GM23338 (cell line): ENCODE results near the gene SCTR. TPM values are rescaled to one million over a fixed set of nuclear protein-coding genes. Genes with fewer than 3 reads are reported as not detected.

Experiments used
- ATAC-seq: fragments of 200-7000 bp; cut with Tn5 transposase; 3 replicates; pipeline ENCODE4 v1.9.1; 2020
- DNase-seq: peaks from one replicate; pipeline ENCODE4 v3.0.0-alpha.2; 2015; ENCODE audit warnings: low spot score
- H2AFZ ChIP-seq: fragments of 200-600 bp; sonication (generic); 2 replicates; pipeline ENCODE4 v1.8.0; 2016; ENCODE audit warnings: antibody characterized with exemption, mild to moderate bottlenecking, moderate library complexity
- H3F3A ChIP-seq: fragments of 200-600 bp; sonication (generic); replicated peaks from 2 replicates; pipeline ENCODE4 v1.8.0; 2017; ENCODE audit warnings: antibody characterized with exemption, mixed run types, low read depth
- H3K27ac ChIP-seq: fragments of 200-600 bp; sonication (generic); 2 replicates; pipeline ENCODE4 v1.6.1; 2016; ENCODE audit warnings: low read depth
- H3K27me3 ChIP-seq: fragments of 200-600 bp; sonication (generic); 2 replicates; pipeline ENCODE4 v1.8.0; 2016; ENCODE audit warnings: mild to moderate bottlenecking, mixed run types, moderate library complexity; ENCODE audit not compliant: insufficient read depth
- H3K36me3 ChIP-seq: fragments of 200-600 bp; sonication (generic); 2 replicates; pipeline ENCODE4 v1.8.0; 2016; ENCODE audit warnings: mild to moderate bottlenecking; ENCODE audit not compliant: insufficient read depth
- H3K4me1 ChIP-seq: fragments of 200-600 bp; sonication (generic); 2 replicates; pipeline ENCODE4 v1.8.0; 2016; ENCODE audit warnings: mild to moderate bottlenecking, moderate library complexity; ENCODE audit not compliant: insufficient read depth
- H3K4me2 ChIP-seq: fragments of 200-600 bp; sonication (generic); 2 replicates; pipeline ENCODE4 v1.7.1; 2017; ENCODE audit warnings: mixed run types
- H3K4me3 ChIP-seq: fragments of 200-600 bp; sonication (generic); 2 replicates; pipeline ENCODE4 v1.6.1; 2016; ENCODE audit warnings: mixed run types
- H3K79me2 ChIP-seq: fragments of 200-600 bp; sonication (generic); replicated peaks from 2 replicates; pipeline ENCODE4 v1.8.0; 2017; ENCODE audit warnings: mild to moderate bottlenecking; ENCODE audit not compliant: insufficient read depth
- H3K9me2 ChIP-seq: fragments of 200-600 bp; sonication (generic); 2 replicates; pipeline ENCODE4 v1.8.0; 2017; ENCODE audit not compliant: insufficient read depth
- H4K20me1 ChIP-seq: fragments of 200-600 bp; sonication (generic); replicated peaks from 2 replicates; pipeline ENCODE4 v1.8.0; 2017; ENCODE audit warnings: mild to moderate bottlenecking; ENCODE audit not compliant: insufficient read depth
- H3K27ac Mint-ChIP-seq: 2 replicates; pipeline ENCODE4 v1.8.0; 2020; ENCODE audit warnings: inconsistent platforms, mild to moderate bottlenecking, moderate library complexity, mixed read lengths
- H3K27me3 Mint-ChIP-seq: 3 replicates; pipeline ENCODE4 v1.8.0; 2022; ENCODE audit warnings: low read depth, mild to moderate bottlenecking, moderate library complexity, mixed read lengths, inconsistent platforms; ENCODE audit not compliant: insufficient read depth, poor library complexity
- H3K36me3 Mint-ChIP-seq: 3 replicates; pipeline ENCODE4 v1.8.0; 2021; ENCODE audit warnings: low read depth, mild to moderate bottlenecking, inconsistent platforms, moderate library complexity, mixed read lengths
- H3K4me1 Mint-ChIP-seq: 3 replicates; pipeline ENCODE4 v1.8.0; 2020; ENCODE audit warnings: mild to moderate bottlenecking, inconsistent platforms, mixed read lengths
- H3K4me3 Mint-ChIP-seq: 3 replicates; pipeline ENCODE4 v1.8.0; 2021; ENCODE audit warnings: moderate library complexity, mild to moderate bottlenecking, inconsistent platforms, mixed read lengths
- H3K9me3 Mint-ChIP-seq: 3 replicates; pipeline ENCODE4 v1.8.0; 2020; ENCODE audit warnings: moderate library complexity, mild to moderate bottlenecking, inconsistent platforms, mixed read lengths
- CREB1 ChIP-seq: fragments of 250-450 bp; sonication (Bioruptor Pico); IDR thresholded peaks from 2 replicates; pipeline ENCODE4 v1.5.0; 2020; ENCODE audit warnings: low read depth, mild to moderate bottlenecking, moderate library complexity
- CTCF ChIP-seq, 2 experiments: fragments of 200-600 bp in 1 of 2; sonication (generic) in 1 of 2; conservative IDR thresholded peaks; 2 replicates each; pipeline versions ENCODE4 v1.5.1 to v1.6.1; 2016 to 2017; ENCODE audit warnings: antibody characterized with exemption in 2 of 2, low read depth in 2 of 2, mild to moderate bottlenecking in 2 of 2, moderate library complexity in 1 of 2
- ETS1 ChIP-seq: IDR thresholded peaks from 2 replicates; pipeline ENCODE4 v1.6.1; 2016; ENCODE audit warnings: antibody characterized with exemption
- EZH2 ChIP-seq: fragments of 200-600 bp; sonication (generic); IDR thresholded peaks from one replicate; pipeline ENCODE4 v1.8.0; 2017; ENCODE audit warnings: antibody characterized with exemption, mild to moderate bottlenecking, low read depth; ENCODE audit not compliant: unreplicated experiment
- EZH2phosphoT487 ChIP-seq: fragments of 200-600 bp; sonication (generic); IDR thresholded peaks from one replicate; pipeline ENCODE4 v1.8.1; 2018; ENCODE audit warnings: antibody characterized with exemption; ENCODE audit not compliant: unreplicated experiment
- JUNB ChIP-seq: IDR thresholded peaks from one replicate; pipeline ENCODE4 v1.6.1; 2016; ENCODE audit warnings: antibody characterized with exemption; ENCODE audit not compliant: unreplicated experiment
- NANOG ChIP-seq: IDR thresholded peaks from 2 replicates; pipeline ENCODE4 v1.6.1; 2016; ENCODE audit warnings: antibody characterized with exemption, borderline replicate concordance
- POLR2AphosphoS5 ChIP-seq: IDR thresholded peaks from 2 replicates; pipeline ENCODE4 v1.6.1; 2016; ENCODE audit warnings: antibody characterized with exemption, low read depth
- REST ChIP-seq: IDR thresholded peaks from one replicate; pipeline ENCODE4 v1.6.1; 2018; ENCODE audit warnings: antibody characterized with exemption; ENCODE audit not compliant: unreplicated experiment
- STAT1 ChIP-seq: IDR thresholded peaks from one replicate; pipeline ENCODE4 v1.6.1; 2016; ENCODE audit warnings: antibody characterized with exemption; ENCODE audit not compliant: unreplicated experiment
- ZNF114 ChIP-seq: fragments of 250-450 bp; sonication (Bioruptor Pico); IDR thresholded peaks from 2 replicates; pipeline ENCODE4 v1.5.0; 2020; ENCODE audit warnings: mild to moderate bottlenecking, moderate library complexity
- ZNF331 ChIP-seq: fragments of 250-450 bp; sonication (Bioruptor Pico); IDR thresholded peaks from 2 replicates; pipeline ENCODE4 v1.5.0; 2020; ENCODE audit warnings: low read depth, mild to moderate bottlenecking, moderate library complexity
- ZNF462 ChIP-seq: fragments of 250-450 bp; sonication (Bioruptor Pico); IDR thresholded peaks from 2 replicates; pipeline ENCODE4 v1.5.0; 2020; ENCODE audit warnings: mild to moderate bottlenecking, moderate library complexity
- polyA plus RNA-seq: library from polyadenylated mRNA; unstranded; fragments of >200 nt; fragmentation: Nextera tagmentation; extraction: Ambion mirVana; gene quantifications from 2 replicates; pipeline ENCODE4 v1.2.1, GENCODE V29; 2016
- total RNA-seq: library from RNA; depleted of rRNA; stranded (reverse); fragments of >200 nt; shearing (Covaris generic); gene quantifications from 2 replicates; pipeline ENCODE4 v1.2.3, GENCODE V29; 2014

The SCTR gene
- total and polyA plus RNA-seq, 2 experiments from 2014 or later: not detected

GRCh38 chr2:119484834-119485233, 39.4 kb downstream of the SCTR start:
- H3K27ac Mint-ChIP-seq: no peak overlapping the region
- no peaks in the 10 kb centered on the region for H3K79me2 ChIP-seq
- H3K4me1 ChIP-seq: no peaks in the 10 kb centered on the region
- no peaks in the 10 kb centered on the region for H3K9me3 Mint-ChIP-seq
- no peak overlapping the region for H3K4me3 Mint-ChIP-seq
- H3K36me3 Mint-ChIP-seq: no peaks in the 10 kb centered on the region
- H3K4me2 ChIP-seq: no peak overlapping the region
- ATAC-seq (no peak), DNase-seq (no peak)
- H3K4me1 Mint-ChIP-seq: peaks cover 19% of the 10 kb centered on the region
- no peaks in the 10 kb centered on the region for H3K9me2 ChIP-seq
- no peak overlapping the region for H2AFZ ChIP-seq
- no peak overlapping the region for H3K27ac ChIP-seq
- H3K36me3 ChIP-seq: no peaks in the 10 kb centered on the region
- peaks cover 11% of the 10 kb centered on the region for H3K27me3 Mint-ChIP-seq
- TF ChIP-seq NANOG (no peak), STAT1 (no peak), JUNB (no peak), POLR2AphosphoS5 (no peak), ZNF462 (CRISPR knock-in tag) (no peak), EZH2phosphoT487 (no peak), CTCF (conservative IDR thresholded peaks at IDR 0.05; ENCODE audit: low read depth in 2 of 2) (no peak), ZNF331 (CRISPR knock-in tag) (no peak), ETS1 (no peak), EZH2 (no peak), CREB1 (CRISPR knock-in tag) (no peak), REST (no peak), ZNF114 (CRISPR knock-in tag) (no peak)
- no peak overlapping the region for H3K4me3 ChIP-seq
- H3K27me3 ChIP-seq: no peaks in the 10 kb centered on the region
- H3F3A ChIP-seq: no peaks in the 10 kb centered on the region
- H4K20me1 ChIP-seq: no peaks in the 10 kb centered on the region
